ENCODE data around the gene SEC24C. TPM values are rescaled to one million over a fixed set of nuclear protein-coding genes. Genes with fewer than 3 reads are reported as not detected.

SEC24C gene
- total and polyA plus RNA-seq, 2 of the 13 experiments (the other 11 are each of a cell fraction or from before 2014, with no cell fraction given): 63.1 to 66.4 TPM

DNA sequence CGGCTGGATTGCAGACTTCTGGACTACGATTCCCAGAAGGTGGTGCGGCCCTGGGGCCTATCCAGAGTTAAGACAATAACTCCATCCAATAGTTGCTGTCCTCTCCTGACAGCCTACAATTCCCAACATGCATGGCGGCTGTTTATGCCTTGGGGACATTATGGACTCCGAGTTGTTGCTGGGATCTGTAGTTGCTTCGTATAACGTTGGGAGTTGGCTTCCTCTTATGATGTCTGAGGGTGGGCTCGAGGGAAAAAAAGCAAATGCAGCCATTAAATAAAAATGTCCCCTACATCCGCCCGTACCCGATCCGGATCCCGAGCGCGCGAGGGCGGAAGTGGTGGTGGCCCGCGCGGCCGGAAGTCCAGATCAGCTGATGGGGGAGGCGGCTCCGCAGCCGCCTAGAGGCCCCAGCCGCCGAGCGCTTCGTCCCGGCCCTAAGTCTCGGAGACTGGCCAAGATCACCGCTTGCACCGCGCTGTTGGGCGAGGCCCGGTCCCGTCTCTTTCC is 41.1 kb downstream of the SEC24C start, which contains the start of gene ZSWIM8 (continued):
- TF ChIP-seq, protein P1, sequence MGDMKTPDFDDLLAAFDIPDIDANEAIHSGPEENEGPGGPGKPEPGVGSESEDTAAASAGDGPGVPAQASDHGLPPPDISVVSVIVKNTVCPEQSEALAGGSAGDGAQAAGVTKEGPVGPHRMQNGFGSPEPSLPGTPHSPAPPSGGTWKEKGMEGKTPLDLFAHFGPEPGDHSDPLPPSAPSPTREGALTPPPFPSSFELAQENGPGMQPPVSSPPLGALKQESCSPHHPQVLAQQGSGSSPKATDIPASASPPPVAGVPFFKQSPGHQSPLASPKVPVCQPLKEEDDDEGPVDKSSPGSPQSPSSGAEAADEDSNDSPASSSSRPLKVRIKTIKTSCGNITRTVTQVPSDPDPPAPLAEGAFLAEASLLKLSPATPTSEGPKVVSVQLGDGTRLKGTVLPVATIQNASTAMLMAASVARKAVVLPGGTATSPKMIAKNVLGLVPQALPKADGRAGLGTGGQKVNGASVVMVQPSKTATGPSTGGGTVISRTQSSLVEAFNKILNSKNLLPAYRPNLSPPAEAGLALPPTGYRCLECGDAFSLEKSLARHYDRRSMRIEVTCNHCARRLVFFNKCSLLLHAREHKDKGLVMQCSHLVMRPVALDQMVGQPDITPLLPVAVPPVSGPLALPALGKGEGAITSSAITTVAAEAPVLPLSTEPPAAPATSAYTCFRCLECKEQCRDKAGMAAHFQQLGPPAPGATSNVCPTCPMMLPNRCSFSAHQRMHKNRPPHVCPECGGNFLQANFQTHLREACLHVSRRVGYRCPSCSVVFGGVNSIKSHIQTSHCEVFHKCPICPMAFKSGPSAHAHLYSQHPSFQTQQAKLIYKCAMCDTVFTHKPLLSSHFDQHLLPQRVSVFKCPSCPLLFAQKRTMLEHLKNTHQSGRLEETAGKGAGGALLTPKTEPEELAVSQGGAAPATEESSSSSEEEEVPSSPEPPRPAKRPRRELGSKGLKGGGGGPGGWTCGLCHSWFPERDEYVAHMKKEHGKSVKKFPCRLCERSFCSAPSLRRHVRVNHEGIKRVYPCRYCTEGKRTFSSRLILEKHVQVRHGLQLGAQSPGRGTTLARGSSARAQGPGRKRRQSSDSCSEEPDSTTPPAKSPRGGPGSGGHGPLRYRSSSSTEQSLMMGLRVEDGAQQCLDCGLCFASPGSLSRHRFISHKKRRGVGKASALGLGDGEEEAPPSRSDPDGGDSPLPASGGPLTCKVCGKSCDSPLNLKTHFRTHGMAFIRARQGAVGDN (CRISPR knock-in tag; IDR thresholded peaks at IDR 0.05): peak; percentile 72
- no peak for TF ChIP-seq ZMYM4 (CRISPR knock-in tag; IDR thresholded peaks at IDR 0.05)
- TF ChIP-seq ZNF766 (CRISPR knock-in tag; IDR thresholded peaks at IDR 0.05; ENCODE audit: borderline replicate concordance): peak; percentile 13; the same call in 1 of the 2 replicates
- 0 out of 2 replicates have a peak, but pooled peaks have one; percentile 46 for TF ChIP-seq MYC (CRISPR knock-in tag; IDR thresholded peaks at IDR 0.05; ENCODE audit: borderline replicate concordance)
- peak; percentile 93 for TF ChIP-seq ASH2L (IDR thresholded peaks at IDR 0.05; ENCODE audit: insufficient read length, low read depth, low read length)
- no peak for TF ChIP-seq AGO1 (IDR thresholded peaks at IDR 0.05; ENCODE audit: low read depth, low read length, poor library complexity, severe bottlenecking)
- TF ChIP-seq NPAS2 (CRISPR knock-in tag; IDR thresholded peaks at IDR 0.05; ENCODE audit: borderline replicate concordance): no peak
- peak; percentile 54; the same call in 1 of the 3 replicates for TF ChIP-seq MXI1 (IDR thresholded peaks at IDR 0.05; ENCODE audit: borderline replicate concordance, low read depth, low read length)
- TF ChIP-seq ZNF468 (CRISPR knock-in tag; IDR thresholded peaks at IDR 0.05): no peak
- TF ChIP-seq MZF1 (CRISPR knock-in tag; IDR thresholded peaks at IDR 0.05; ENCODE audit: borderline replicate concordance): no peak
- no peak for TF ChIP-seq EZH2 (conservative IDR thresholded peaks at IDR 0.05; ENCODE audit: low read depth, low read length)
- TF ChIP-seq TBX3 (IDR thresholded peaks at IDR 0.05; ENCODE audit: borderline replicate concordance): no peak
- TF ChIP-seq HOXA5 (CRISPR knock-in tag; IDR thresholded peaks at IDR 0.05): peak; percentile 48; the same call in 1 of the 2 replicates
- no peak for TF ChIP-seq ZNF17 (CRISPR knock-in tag; IDR thresholded peaks at IDR 0.05)
- TF ChIP-seq, protein P2, sequence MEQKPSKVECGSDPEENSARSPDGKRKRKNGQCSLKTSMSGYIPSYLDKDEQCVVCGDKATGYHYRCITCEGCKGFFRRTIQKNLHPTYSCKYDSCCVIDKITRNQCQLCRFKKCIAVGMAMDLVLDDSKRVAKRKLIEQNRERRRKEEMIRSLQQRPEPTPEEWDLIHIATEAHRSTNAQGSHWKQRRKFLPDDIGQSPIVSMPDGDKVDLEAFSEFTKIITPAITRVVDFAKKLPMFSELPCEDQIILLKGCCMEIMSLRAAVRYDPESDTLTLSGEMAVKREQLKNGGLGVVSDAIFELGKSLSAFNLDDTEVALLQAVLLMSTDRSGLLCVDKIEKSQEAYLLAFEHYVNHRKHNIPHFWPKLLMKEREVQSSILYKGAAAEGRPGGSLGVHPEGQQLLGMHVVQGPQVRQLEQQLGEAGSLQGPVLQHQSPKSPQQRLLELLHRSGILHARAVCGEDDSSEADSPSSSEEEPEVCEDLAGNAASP (CRISPR knock-in tag; IDR thresholded peaks at IDR 0.05; ENCODE audit: borderline replicate concordance): no peak
- no peak for TF ChIP-seq U2AF1 (optimal IDR thresholded peaks at IDR 0.05; ENCODE audit: low read depth, low read length)
- TF ChIP-seq HNF4G (IDR thresholded peaks at IDR 0.05; ENCODE audit: borderline replicate concordance, low read depth, low read length): no peak
- no peak for TF ChIP-seq HNF4G (CRISPR knock-in tag; IDR thresholded peaks at IDR 0.05; ENCODE audit: borderline replicate concordance, low read depth)
- no peak for TF ChIP-seq FOSL1 (CRISPR knock-in tag; IDR thresholded peaks at IDR 0.05; ENCODE audit: borderline replicate concordance)
- no peak for TF ChIP-seq ZBTB38 (CRISPR knock-in tag; IDR thresholded peaks at IDR 0.05)
- 0 out of 2 replicates have a peak, but pooled peaks have one; percentile 54 for TF ChIP-seq ZNF83 (CRISPR knock-in tag; IDR thresholded peaks at IDR 0.05; ENCODE audit: borderline replicate concordance)
- TF ChIP-seq NR1H2 (CRISPR knock-in tag; IDR thresholded peaks at IDR 0.05; ENCODE audit: borderline replicate concordance, low read depth): no peak
- peak; percentile 83 for TF ChIP-seq HCFC1 (IDR thresholded peaks at IDR 0.05; ENCODE audit: low read depth, low read length)
- TF ChIP-seq NR2C2 (CRISPR knock-in tag; IDR thresholded peaks at IDR 0.05; ENCODE audit: borderline replicate concordance): peak; percentile 85
- TF ChIP-seq, protein P3, sequence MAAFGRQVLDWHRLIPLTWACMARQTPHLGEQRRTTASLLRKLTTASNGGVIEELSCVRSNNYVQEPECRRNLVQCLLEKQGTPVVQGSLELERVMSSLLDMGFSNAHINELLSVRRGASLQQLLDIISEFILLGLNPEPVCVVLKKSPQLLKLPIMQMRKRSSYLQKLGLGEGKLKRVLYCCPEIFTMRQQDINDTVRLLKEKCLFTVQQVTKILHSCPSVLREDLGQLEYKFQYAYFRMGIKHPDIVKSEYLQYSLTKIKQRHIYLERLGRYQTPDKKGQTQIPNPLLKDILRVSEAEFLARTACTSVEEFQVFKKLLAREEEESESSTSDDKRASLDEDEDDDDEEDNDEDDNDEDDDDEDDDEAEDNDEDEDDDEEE (CRISPR knock-in tag; IDR thresholded peaks at IDR 0.05): no peak

All from HepG2 (cell line).